ENCODE data around the gene SUPT3H. TPM values are rescaled to one million over a fixed set of nuclear protein-coding genes. Genes with fewer than 3 reads are reported as not detected.
"Not testable (repeated sequence)": the region's sequence is repeated elsewhere in the genome, so short reads cannot be mapped to it uniquely, and the experiment has no call there.

The SUPT3H gene
- total RNA-seq, 1 donor from 2014 or later: 4.9 TPM

DNA sequence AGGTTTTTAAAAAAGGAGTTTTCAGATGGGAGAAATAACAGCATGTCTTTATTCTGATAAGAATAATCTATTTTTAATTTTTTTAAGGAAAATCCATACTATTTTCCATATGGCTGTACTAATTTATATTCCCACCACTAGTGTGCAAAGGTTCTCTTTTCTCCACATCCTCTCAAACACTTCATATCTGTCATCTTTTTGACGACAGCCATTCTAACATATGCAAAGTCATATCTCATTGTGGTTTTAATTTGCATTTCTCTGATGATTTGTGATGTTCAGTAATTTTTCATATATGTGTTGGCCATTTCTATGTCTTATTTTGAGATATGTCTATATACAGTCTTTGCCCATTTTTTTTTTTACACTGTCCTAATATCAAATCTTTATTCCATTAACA, 330.2 kb downstream of the SUPT3H start:
- Histone ChIP-seq H3K36me3 (no peaks in the 10 kb centered on the region), H3K4me3 (no peak overlapping the region), H3K9me3 (no peaks in the 10 kb centered on the region), H3K27me3 (no peaks in the 10 kb centered on the region), H3K27ac (no peak overlapping the region), H3K4me1 (no peaks in the 10 kb centered on the region)
- TF ChIP-seq, protein P1, sequence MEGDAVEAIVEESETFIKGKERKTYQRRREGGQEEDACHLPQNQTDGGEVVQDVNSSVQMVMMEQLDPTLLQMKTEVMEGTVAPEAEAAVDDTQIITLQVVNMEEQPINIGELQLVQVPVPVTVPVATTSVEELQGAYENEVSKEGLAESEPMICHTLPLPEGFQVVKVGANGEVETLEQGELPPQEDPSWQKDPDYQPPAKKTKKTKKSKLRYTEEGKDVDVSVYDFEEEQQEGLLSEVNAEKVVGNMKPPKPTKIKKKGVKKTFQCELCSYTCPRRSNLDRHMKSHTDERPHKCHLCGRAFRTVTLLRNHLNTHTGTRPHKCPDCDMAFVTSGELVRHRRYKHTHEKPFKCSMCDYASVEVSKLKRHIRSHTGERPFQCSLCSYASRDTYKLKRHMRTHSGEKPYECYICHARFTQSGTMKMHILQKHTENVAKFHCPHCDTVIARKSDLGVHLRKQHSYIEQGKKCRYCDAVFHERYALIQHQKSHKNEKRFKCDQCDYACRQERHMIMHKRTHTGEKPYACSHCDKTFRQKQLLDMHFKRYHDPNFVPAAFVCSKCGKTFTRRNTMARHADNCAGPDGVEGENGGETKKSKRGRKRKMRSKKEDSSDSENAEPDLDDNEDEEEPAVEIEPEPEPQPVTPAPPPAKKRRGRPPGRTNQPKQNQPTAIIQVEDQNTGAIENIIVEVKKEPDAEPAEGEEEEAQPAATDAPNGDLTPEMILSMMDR (IDR thresholded peaks at IDR 0.05): no peak
- ATAC-seq (no peak), DNase-seq (no peak)
- intact Hi-C loops (cut with DNase I): no loop called here

GRCh38 chr6:45045253-45045601, 332.5 kb downstream of the SUPT3H start:
- Histone ChIP-seq H3K27me3 (no peaks in the 10 kb centered on the region), H3K27ac (no peak overlapping the region), H3K9me3 (no peaks in the 10 kb centered on the region), H3K4me1 (no peaks in the 10 kb centered on the region), H3K36me3 (no peaks in the 10 kb centered on the region), H3K4me3 (no peak overlapping the region)
- TF ChIP-seq, protein P1 (IDR thresholded peaks at IDR 0.05): no peak
- no peak for DNase-seq
- no peak for ATAC-seq
- intact Hi-C loops (cut with DNase I): no loop called here

GRCh38 chr6:45044510-45045252, 333.1 kb downstream of the SUPT3H start:
- DNase-seq (no peak), ATAC-seq (no peak)
- H3K4me1 ChIP-seq: no peaks in the 10 kb centered on the region
- intact Hi-C loops (cut with DNase I): no loop called here
- H3K4me3 ChIP-seq: no peak overlapping the region
- TF ChIP-seq, protein P1 (IDR thresholded peaks at IDR 0.05): no peak
- no peaks in the 10 kb centered on the region for H3K36me3 ChIP-seq
- no peak overlapping the region for H3K27ac ChIP-seq
- H3K27me3 ChIP-seq: no peaks in the 10 kb centered on the region
- H3K9me3 ChIP-seq: no peaks in the 10 kb centered on the region

- ATAC-seq (no peak), DNase-seq (no peak)
- Histone ChIP-seq H3K27me3 (no peaks in the 10 kb centered on the region), H3K4me3 (no peak overlapping the region), H3K27ac (no peak overlapping the region), H3K9me3 (no peaks in the 10 kb centered on the region), H3K36me3 (no peaks in the 10 kb centered on the region), H3K4me1 (no peaks in the 10 kb centered on the region)
- TF ChIP-seq, protein P1 (IDR thresholded peaks at IDR 0.05): no peak
- intact Hi-C loops (cut with DNase I): no loop called here
Observed at GRCh38 chr6:45044086-45044485, 333.6 kb downstream of the SUPT3H start.

GRCh38 chr6:45042673-45043072, 335.1 kb downstream of the SUPT3H start:
- intact Hi-C loops (cut with DNase I): not testable (repeated sequence)

DNA sequence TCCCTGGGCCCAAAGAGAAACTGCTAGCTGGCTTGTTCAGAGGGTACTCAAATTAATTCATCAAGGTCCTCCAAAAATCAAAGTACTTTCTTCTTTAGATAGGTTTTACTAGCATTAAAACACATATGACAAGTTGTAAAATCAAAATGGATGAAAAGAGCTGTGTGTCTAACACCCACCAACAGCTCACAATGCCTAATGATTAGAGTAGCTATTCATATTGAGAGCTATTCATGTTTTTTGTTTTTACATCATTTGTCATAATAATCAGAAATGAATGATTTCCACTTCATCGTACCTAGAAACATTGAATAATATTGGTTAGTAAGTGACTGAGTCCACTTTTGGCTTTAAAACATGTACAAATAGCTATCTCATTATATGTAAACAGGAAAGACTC, 339.5 kb downstream of the SUPT3H start:
- intact Hi-C loops (cut with DNase I): no loop called here
- no peak overlapping the region for H3K27ac ChIP-seq
- ATAC-seq: no peak
- no peaks in the 10 kb centered on the region for H3K36me3 ChIP-seq
- H3K27me3 ChIP-seq: no peaks in the 10 kb centered on the region
- H3K4me3 ChIP-seq: no peak overlapping the region
- H3K9me3 ChIP-seq: no peaks in the 10 kb centered on the region
- DNase-seq: no peak
- TF ChIP-seq, protein P1 (IDR thresholded peaks at IDR 0.05): no peak
- no peaks in the 10 kb centered on the region for H3K4me1 ChIP-seq

More at GRCh38 chr6:45042673-45043072, 335.1 kb downstream of the SUPT3H start:
- H3K27ac ChIP-seq, DNase-seq, H3K27me3 ChIP-seq, H3K9me3 ChIP-seq, ATAC-seq, H3K36me3 ChIP-seq, H3K4me1 ChIP-seq, H3K4me3 ChIP-seq: not testable (repeated sequence)
